ENCODE measurements around the gene LPIN1.

DNA sequence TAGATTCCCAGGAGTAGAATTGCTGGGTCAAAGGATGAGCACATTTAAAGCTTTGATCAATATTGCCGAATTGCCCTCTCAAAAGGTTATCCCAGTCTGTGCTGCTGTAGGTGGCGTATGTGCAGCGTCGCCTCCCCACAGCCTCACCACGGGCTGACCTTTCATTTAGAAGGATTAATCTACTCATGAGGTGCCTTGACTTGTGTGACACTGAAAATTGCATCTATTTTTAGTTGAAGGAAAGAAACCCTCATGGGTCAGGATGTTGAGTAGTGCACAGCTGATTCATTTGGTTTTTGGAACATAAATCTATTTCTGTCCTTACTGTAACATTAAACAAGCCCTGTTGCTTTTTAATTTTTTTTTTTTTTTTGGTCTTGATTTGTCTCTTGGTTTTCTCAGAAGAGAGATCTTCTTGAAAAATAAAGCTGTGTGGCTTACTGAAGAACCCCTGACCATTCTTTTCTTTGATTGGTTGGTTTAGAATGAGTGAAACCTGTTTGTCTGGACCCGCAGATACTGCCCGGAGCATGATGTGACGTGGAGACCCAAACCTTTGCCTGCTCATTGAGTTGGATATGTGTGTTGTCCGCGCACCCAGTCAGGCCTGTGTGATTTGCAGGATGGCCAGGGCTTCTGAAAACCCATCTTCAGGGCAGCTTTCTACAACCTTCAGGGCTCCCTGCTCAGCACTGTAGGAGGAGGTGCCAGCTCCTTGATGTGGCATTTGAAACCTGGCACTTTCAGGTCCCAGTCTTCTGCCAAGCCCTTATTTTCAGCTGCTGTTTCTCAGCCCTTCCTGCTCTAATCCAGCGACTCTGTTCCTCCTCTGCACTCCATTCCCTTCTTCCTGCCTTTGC, 61.0 kb downstream of the LPIN1 start:
- no peak for TF ChIP-seq ZNF263 (CRISPR knock-in tag; IDR thresholded peaks at IDR 0.05; ENCODE audit: low read depth)
- TF ChIP-seq SP1 (CRISPR knock-in tag; conservative IDR thresholded peaks at IDR 0.05): no peak
- TF ChIP-seq, protein P1, sequence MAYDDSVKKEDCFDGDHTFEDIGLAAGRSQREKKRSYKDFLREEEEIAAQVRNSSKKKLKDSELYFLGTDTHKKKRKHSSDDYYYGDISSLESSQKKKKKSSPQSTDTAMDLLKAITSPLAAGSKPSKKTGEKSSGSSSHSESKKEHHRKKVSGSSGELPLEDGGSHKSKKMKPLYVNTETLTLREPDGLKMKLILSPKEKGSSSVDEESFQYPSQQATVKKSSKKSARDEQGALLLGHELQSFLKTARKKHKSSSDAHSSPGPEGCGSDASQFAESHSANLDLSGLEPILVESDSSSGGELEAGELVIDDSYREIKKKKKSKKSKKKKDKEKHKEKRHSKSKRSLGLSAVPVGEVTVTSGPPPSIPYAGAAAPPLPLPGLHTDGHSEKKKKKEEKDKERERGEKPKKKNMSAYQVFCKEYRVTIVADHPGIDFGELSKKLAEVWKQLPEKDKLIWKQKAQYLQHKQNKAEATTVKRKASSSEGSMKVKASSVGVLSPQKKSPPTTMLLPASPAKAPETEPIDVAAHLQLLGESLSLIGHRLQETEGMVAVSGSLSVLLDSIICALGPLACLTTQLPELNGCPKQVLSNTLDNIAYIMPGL (CRISPR knock-in tag; IDR thresholded peaks at IDR 0.05): no peak
- TF ChIP-seq, protein P2, sequence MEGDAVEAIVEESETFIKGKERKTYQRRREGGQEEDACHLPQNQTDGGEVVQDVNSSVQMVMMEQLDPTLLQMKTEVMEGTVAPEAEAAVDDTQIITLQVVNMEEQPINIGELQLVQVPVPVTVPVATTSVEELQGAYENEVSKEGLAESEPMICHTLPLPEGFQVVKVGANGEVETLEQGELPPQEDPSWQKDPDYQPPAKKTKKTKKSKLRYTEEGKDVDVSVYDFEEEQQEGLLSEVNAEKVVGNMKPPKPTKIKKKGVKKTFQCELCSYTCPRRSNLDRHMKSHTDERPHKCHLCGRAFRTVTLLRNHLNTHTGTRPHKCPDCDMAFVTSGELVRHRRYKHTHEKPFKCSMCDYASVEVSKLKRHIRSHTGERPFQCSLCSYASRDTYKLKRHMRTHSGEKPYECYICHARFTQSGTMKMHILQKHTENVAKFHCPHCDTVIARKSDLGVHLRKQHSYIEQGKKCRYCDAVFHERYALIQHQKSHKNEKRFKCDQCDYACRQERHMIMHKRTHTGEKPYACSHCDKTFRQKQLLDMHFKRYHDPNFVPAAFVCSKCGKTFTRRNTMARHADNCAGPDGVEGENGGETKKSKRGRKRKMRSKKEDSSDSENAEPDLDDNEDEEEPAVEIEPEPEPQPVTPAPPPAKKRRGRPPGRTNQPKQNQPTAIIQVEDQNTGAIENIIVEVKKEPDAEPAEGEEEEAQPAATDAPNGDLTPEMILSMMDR (IDR thresholded peaks at IDR 0.05): no peak
- no peak for TF ChIP-seq ZNF138 (CRISPR knock-in tag; conservative IDR thresholded peaks at IDR 0.05)
- TF ChIP-seq, protein P3, sequence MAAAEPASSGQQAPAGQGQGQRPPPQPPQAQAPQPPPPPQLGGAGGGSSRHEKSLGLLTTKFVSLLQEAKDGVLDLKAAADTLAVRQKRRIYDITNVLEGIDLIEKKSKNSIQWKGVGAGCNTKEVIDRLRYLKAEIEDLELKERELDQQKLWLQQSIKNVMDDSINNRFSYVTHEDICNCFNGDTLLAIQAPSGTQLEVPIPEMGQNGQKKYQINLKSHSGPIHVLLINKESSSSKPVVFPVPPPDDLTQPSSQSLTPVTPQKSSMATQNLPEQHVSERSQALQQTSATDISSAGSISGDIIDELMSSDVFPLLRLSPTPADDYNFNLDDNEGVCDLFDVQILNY (CRISPR knock-in tag; IDR thresholded peaks at IDR 0.05): no peak
- TF ChIP-seq CREM (CRISPR knock-in tag; IDR thresholded peaks at IDR 0.05): no peak
- no peak for TF ChIP-seq CREB1 (CRISPR knock-in tag; IDR thresholded peaks at IDR 0.05)
- no peak for TF ChIP-seq JUN (CRISPR knock-in tag; IDR thresholded peaks at IDR 0.05)
